Lung microvascular endothelial cell (primary cell): Measurements from ENCODE around the gene MYH9. TPM values are rescaled to one million over a fixed set of nuclear protein-coding genes. Genes with fewer than 3 reads are reported as not detected.

Experiments
- DNase-seq, 2 donors: peaks; one replicate each; pipeline versions ENCODE4 v3.0.0 to v3.0.0-alpha.2; 2010; ENCODE audit warnings: low read depth in 2 of 2
- total RNA-seq: library from RNA; depleted of rRNA; stranded (reverse); fragments of >200 nt; gene quantifications from 2 replicates; pipeline ENCODE4 v1.2.1, GENCODE V29; 2014

MYH9 gene
- total RNA-seq, 1 donor from 2014 or later: 410 TPM

- peak in 1 of 2 donors; percentile 35 for DNase-seq
Observed at GRCh38 chr22:36369004-36369921, 18.5 kb downstream of the MYH9 start.

DNA sequence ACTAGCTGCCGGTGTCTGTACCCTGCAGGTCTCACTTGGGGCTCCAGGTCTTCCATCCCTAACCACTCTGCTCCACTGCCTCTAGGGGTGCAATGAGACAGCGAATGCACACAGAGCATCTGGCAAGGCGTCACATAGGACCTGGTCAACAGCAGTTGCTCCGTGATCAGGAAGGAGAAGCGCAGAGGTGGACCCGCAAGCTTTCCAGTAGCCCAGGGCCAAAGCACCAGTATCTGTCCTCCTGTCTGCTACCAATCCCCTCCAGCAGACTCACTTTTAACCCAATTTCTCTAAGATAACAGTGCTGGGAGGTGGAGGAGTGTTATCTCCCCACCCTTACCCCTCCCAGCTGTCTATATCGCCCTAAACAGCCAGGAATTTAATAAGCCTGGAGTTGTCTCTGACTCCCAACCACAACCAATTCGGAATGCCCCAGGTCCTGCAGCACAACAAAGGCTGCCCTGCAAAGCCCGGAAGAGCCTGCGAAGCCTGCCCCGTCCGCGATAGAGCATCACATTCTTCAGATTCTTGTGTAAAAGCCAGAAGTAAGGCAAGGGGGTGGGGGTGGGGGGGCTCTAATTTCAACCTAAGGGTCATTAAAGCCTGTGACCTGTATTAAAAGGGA lies 19.3 kb downstream of the MYH9 start:
- peak; percentile 80 to 84 for DNase-seq

GRCh38 chr22:36367479-36367878 lies 20.3 kb downstream of the MYH9 start:
- DNase-seq: no peak

GRCh38 chr22:36367066-36367465 lies 20.7 kb downstream of the MYH9 start:
- DNase-seq: no peak

GRCh38 chr22:36366291-36366708 lies 21.5 kb downstream of the MYH9 start:
- peak in 1 of 2 donors; percentile 74 for DNase-seq

DNA sequence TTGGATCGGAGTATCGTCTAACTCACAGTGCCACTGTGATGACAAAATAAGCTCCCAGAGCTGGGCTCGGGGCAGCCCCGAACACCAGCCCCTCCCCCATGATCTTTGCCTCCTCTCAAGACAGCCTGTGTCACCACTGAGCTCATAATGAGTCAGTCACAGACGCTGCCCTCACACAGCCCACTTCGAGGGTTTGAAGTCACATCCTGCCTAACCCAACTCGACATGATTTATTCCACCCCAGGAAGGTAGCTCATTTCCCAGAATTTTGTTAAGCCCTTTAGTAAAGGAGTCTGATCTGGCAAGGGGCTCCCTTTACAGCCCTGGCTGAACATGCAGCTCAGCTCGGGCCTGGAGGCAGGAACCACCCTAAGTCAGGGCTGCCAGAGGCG lies 22.8 kb downstream of the MYH9 start:
- peak; percentile 61 to 98 for DNase-seq

DNA sequence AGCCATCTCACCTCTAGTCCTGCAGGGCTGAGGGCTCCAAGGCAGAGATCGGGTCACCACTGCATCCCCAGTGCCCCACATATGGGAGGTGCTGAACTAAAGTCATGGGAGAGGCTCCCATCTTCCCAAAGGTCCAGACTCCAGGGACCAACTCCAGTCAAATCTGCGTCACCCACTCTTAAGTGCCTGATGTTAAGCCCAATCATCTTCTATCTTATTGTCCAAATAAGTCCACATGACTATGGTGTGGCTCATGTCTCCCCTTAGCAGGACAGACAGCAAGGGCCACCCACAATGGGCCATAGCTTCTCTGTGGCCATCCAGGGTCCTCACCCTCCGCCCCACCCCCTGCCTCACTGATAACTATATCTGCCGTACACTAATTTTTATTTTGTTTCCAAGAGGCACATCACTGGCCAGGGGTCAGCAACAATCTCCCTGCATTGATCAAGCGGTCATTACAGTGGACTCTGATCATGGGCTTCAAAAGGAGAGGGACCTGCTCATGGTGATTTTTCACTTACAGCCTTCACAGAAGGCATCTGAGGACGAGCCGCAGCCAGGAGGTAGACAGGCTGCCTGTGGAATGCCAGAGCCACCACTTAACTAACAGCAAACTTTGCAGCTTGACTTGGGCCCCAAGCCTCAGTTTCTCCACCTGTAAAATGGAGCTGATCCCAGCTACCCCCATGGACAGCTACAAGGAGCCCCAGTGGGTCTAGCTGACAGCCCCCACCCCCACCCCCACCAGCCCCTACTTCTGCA lies 23.3 kb downstream of the MYH9 start:
- DNase-seq: no peak

DNA sequence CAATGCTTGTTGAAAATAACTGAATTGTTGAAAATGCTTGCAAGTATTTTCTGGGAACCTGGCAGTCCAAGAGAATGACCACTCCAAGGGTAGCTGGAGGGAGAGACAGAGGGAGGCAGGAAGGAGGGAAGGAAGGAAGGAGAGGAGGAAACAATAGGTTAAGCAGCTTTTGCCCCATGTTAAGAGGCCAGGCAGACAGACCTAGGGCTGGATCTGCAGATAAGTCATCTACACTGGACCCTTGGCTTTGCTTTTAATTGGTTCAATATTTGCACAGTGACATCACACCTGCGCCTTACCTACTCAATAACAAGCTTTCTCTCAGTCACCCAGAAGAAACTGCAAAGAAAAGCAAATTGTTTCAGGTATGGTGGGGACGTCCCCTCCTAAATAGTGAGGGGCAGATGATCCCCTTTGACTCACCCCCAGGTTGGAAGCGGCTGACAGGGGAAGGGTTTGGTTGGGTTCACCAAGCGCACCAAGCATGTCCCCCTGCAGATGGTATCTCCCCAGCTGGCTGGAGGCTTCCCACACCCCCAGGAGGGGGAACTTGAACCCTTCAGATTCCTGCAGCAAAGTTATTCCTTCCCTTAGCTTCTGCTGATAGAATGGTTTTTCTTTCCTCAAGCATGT lies 24.3 kb downstream of the MYH9 start:
- no peak for DNase-seq

GRCh38 chr22:36362932-36363331 lies 24.8 kb downstream of the MYH9 start:
- no peak for DNase-seq

DNA sequence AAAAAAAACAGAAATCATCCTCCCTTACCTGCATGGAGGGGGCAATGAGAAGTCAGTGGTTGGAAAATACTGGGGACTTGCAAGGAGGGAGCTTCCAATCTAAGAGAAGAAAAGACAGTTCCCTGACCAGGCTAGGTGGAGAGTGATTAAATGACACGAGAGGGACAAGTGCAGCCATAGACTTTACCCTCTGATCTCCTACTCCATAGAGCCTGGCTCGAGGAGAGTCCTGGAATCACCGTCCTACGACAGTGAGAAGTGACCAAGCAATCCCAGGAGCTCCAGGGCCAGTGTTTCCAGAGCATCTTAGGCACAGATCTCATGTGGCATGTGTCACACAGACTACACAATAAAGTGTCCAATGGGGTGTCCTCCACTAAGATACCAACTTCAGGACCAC lies 25.7 kb downstream of the MYH9 start:
- DNase-seq: no peak

- no peak for DNase-seq
Observed at GRCh38 chr22:36360871-36361383, 26.8 kb downstream of the MYH9 start.

GRCh38 chr22:36360011-36360410 lies 27.8 kb downstream of the MYH9 start:
- no peak for DNase-seq

DNA sequence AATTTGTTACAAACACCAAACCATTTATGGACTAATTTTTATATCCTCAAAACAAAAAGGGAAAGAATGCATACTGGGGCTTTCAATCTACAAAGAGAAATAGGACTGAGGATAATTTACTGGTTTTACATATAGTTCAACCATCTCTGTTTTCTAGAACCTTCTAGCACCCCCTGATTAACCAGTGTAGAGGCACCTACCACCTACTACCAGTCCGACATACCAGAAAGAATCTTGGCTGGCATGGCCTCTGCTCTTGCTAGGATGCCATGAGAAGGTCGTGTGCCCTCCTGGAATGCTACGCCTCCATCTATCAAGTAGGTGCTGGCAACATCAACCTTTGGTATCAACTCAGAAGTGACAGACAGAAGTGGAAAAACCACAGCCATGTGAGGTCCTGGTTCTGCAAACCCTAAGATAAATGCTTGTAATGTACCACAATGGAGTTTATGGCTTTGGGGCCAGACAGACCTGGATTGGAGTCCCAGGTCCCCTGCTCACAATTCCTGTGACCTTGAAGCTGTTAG lies 28.2 kb downstream of the MYH9 start:
- no peak for DNase-seq

DNA sequence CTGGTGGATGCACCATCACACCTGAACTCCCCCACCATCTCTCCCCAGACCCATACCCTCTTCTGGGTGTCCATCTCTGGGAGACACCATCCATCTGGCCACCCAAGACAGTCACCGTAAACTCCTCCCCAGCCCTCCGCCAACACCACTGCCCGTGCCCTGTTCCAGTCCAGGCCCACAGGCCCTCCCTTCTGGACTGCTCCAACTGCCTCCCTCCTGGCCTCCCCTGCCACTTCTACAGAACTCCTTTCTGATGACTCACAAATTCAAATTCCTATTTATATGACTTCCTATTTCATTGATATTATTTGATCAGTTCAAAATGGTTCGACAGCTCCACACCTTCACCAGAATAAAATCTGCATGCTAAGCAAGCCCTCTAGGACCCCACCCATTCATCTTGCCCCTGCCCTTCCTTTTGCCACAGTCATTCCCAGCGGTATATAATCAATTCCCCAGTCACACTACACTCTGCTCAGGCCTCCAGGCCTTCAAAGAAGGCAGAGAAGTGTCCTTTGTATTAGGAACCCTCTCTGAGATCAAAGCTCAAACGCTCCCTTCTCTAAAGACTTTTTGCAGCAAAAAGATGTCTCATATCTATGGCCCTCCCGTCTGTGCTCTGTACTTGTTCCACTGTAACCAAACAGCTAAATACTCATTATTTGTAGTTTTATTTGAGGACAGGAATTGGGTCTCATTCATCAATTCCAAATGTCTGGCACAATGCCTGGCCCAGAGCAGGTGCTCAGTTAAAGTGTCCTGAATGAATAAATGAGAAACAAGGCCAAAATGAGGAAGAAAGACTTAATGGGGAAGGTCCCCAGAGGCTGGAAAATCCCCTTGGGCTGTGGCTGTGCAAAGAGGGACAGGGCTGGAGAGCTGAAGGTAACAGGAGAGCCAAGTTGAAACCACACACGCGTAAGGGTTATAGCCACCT lies 29.0 kb downstream of the MYH9 start:
- peak in 1 of 2 donors; percentile 55 for DNase-seq

- DNase-seq: peak; percentile 55 to 69
Observed at GRCh38 chr22:36356708-36357624, 30.8 kb downstream of the MYH9 start.

DNA sequence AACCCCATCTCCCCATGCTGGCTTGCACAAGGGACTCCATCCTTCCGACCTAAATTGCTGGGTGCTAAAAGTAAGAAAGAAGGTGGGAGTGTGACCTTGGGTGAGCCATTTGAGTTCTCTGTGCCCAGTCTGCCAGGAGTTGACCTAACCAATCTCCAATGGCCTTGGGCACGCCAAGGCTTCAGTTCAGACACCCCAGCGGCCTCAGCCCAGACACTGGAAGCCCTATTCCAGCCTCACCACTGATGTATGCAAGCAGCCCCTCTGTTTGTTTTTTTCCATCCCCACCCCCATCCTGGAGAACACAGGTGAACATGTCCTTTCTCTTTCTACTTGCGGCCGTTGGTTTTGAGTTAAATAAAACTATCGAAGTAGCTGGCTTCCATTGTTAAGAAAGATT lies 31.9 kb downstream of the MYH9 start:
- DNase-seq: no peak

DNA sequence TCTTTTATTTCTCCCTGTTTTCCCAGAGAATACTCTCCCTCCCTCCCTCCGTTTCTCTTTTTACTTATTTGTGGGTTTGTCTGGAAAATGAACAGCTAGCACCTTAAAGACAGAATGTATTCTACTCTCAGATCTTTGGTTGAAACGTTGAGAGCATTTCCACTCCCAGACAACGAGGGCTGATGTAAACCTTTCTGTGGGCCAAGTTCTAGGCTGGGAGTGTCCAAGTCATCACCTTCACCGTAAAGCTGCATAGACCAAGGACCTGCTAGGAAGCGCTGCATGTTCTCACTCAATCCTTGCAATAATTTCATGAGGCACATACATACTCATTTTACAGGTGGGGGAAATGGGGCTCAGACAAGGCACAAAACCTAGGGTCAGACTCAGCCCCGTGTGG lies 32.4 kb downstream of the MYH9 start:
- no peak for DNase-seq

- DNase-seq: peak; percentile 57 to 95
Observed at GRCh38 chr22:36352803-36353507, 34.8 kb downstream of the MYH9 start.
